GM12891 (cell line): ENCODE results near the gene GPR137C.

Experiments
- DNase-seq: peaks from one replicate; pipeline ENCODE4 v3.0.0; 2011; ENCODE audit warnings: low spot score; ENCODE audit not compliant: insufficient read length
- FAIRE-seq: peaks from 2 replicates; lab custom pipeline; 2011; peaks lifted over from hg19 to GRCh38; lab: Jason Lieb, UNC
- PAX5 ChIP-seq: IDR thresholded peaks from 2 replicates; pipeline ENCODE4 v1.6.1; 2011; ENCODE audit warnings: low read length, moderate library complexity, mild to moderate bottlenecking; ENCODE audit not compliant: insufficient read depth, severe bottlenecking
- POLR2A ChIP-seq: IDR thresholded peaks from 2 replicates; pipeline ENCODE4 v1.6.1; 2011; ENCODE audit warnings: low read depth, low read length, control low read depth
- POLR2AphosphoS5 ChIP-seq: IDR thresholded peaks from 2 replicates; pipeline ENCODE4 v1.6.1; 2011; ENCODE audit warnings: low read depth, low read length, control low read depth
- POU2F2 ChIP-seq: IDR thresholded peaks from 2 replicates; pipeline ENCODE4 v1.6.1; 2011; ENCODE audit warnings: low read depth, mild to moderate bottlenecking, control low read depth, low read length, moderate library complexity
- SPI1 ChIP-seq: IDR thresholded peaks from 2 replicates; pipeline ENCODE4 v1.6.1; 2011; ENCODE audit warnings: low read depth, low read length, control low read depth
- TAF1 ChIP-seq: IDR thresholded peaks from 2 replicates; pipeline ENCODE4 v1.6.1; 2011; ENCODE audit warnings: low read depth, low read length, control low read depth

Gene GPR137C

DNA sequence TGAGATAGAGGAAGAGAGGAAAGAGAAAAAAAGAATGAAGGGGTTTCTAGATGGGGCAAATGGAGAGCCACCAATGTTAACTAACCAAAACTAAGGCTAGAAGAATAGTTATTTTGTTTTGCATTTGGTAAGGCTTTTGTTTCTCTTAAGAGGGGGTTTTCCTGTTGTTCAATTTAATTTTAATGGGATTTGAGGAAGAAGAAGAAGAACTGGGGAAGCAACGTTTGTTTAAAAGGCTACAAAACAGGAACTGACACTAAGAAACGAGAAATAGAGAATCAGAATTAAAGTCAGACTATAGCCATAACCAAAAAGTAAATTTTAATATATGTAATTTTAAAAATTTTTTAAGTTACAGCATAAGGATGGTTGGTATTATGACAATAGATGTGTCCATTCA lies 14.0 kb upstream of the GPR137C start:
- TF ChIP-seq POLR2AphosphoS5 (no peak), POU2F2 (no peak), PAX5 (no peak), POLR2A (no peak), TAF1 (no peak), SPI1 (no peak)
- no peak for DNase-seq
- FAIRE-seq, result no peak

DNA sequence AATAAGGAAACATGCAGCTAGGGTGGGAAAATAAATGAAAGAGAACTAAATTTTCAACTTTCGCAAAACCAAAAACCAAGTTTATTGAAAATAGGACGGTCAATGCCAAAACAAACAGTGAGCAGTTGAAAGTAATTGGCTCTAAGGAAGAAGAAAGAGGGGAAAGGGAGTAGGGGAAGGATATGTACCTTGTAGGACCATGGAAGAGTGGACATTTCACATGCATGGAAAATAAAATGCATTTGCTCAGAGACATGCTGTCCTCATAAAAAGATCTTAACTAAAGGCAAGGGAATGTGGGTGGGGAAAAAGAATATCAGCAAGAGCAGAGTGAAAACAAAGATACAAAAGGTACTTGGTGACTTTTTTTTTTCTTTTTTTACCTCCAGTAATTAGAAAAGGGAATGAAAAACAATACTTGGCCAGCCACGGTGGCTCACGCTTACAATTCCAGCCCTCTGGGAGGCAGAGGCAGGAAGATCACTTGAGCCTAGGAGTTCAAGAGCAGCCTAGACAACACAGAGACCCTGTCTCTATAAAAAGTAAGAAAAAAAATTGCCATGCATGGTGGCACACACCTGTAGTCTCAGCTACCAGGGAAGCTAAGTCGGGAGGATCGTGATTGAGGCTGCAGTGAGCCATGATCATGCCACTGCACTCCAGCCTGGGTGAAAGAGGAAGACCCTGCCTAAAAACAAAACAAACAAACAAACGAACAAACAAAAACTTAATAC lies 6.9 kb upstream of the GPR137C start:
- TF ChIP-seq POLR2A (no peak), TAF1 (no peak), SPI1 (no peak), POU2F2 (no peak), POLR2AphosphoS5 (no peak), PAX5 (no peak)
- FAIRE-seq (no peak), DNase-seq (no peak)

DNA sequence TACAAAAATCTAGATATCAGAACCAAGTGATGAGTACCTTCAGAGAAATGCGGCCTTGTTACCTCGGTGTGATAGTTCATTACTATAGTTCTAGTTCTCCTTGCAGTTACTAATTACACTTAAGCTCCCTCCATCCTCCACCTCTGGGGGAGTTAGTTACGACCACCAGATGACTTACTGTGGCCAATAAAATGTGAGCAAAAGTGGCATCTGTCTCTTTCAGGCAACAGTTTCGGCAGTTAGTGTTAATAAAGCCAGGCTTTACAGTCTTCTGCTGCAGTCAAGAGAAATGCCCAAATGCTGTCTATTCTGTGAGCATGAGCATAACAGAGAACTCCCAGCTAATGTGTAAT lies 6.3 kb upstream of the GPR137C start:
- FAIRE-seq, result peak; percentile 16
- no peak for DNase-seq
- TF ChIP-seq TAF1, result no peak
- no peak for TF ChIP-seq POLR2AphosphoS5
- no peak for TF ChIP-seq POU2F2
- TF ChIP-seq PAX5, result no peak
- no peak for TF ChIP-seq SPI1
- TF ChIP-seq POLR2A, result no peak

DNA sequence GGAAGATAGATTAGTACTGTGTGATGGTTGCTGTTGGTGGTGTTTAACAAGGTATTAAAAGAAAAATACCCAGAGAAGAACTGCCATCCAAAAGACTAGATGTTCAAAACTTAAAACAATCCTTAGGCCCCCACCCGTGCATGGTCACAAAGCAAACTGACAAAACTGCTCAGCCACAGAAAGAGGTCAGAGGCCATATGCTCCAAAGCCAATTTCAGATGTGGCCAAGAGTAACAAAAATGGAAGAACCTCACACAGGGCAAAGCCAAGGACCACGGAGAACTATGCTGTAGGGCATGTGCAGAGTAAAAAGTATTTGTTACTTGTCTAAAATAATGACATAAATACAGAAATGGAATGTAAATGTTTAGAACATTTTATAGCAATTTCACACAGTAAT lies 5.6 kb upstream of the GPR137C start:
- DNase-seq, result no peak
- no peak for FAIRE-seq
- TF ChIP-seq SPI1, result no peak

DNA sequence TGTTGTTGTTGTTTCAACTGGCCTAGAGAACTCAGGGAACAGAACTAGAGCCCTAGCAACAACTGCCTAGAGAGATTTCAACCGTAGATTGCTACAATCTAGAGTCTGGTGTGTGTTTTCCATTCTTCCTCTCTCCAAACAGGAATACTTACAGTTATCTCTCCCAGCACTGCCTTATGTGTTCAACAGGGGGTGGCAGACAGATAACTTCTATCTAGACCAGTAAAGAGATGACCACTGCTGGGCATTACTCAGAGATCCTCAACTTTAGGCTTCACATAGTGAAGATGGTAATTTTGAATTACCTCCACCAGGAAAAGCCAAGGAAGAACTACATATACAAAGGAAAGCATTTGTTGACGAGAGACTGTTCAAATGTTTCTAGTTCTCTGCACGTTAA lies 5.1 kb upstream of the GPR137C start:
- TF ChIP-seq POLR2A (no peak), TAF1 (no peak), SPI1 (no peak), PAX5 (no peak), POU2F2 (no peak), POLR2AphosphoS5 (no peak)
- no peak for DNase-seq
- no peak for FAIRE-seq

DNA sequence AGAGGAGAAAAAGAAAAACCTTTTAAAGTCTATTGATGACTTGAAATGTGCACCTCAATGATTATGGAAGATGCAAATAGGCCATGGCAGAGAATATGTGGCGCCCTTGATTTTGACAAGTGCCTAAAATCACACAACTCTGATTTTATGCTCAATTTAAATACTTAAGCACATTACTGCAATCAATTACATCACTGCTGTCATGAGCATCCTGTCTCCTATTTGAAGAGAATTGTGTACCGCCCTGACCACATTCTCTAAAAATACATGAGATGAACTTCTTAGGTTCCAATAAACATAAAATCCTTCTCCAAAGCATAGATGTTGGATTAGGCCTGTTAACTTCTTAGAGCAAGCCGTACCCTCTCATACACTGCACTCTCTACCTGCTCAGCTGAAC lies 2.0 kb upstream of the GPR137C start:
- DNase-seq (no peak), FAIRE-seq (no peak)
- TF ChIP-seq SPI1 (no peak), POLR2A (no peak), POLR2AphosphoS5 (no peak), POU2F2 (no peak), TAF1 (no peak), PAX5 (no peak)

DNA sequence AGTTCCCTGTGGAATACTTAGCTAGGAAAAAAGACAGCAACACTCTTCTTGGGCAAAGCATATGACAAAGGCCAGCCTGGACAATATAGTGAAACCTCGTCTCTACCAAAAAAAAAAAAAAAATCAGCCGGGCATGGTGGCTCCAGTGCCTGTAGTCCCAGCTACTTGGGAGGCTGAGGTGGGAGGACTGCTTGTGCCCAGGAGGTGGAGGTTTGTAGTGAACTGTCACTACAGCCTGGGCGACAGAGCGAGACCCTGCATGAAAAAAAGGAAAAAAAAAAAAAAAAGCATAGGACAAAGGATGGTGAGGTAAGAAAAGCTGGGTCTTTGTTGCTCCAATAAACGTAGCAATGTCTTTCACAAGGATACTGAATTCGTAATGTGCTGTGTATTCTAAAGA lies 1.4 kb upstream of the GPR137C start:
- FAIRE-seq, result no peak
- DNase-seq, result no peak
- no peak for TF ChIP-seq POLR2AphosphoS5
- no peak for TF ChIP-seq POLR2A
- no peak for TF ChIP-seq POU2F2
- TF ChIP-seq TAF1, result no peak
- no peak for TF ChIP-seq PAX5
- TF ChIP-seq SPI1, result no peak

DNA sequence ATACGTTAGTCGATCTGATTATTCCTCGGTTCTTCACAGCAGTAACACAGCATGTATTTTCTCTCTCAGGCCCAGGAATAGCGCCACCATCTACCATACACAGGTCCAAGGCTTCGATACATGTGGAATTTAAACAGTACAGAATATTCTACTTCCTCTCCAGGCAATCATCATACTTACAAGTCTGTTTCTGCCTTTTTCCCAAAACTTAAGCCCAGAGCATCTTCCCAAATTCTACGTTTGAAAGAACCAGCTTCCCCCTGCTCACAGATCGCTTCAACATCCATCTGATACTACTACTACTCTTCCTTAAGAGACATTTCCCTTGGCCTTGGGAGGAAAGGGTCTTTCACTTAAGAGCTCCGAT lies 957 bp upstream of the GPR137C start:
- FAIRE-seq (peak; percentile 61), DNase-seq (no peak)
- TF ChIP-seq POLR2AphosphoS5 (no peak), POU2F2 (no peak), PAX5 (no peak), POLR2A (no peak), TAF1 (no peak), SPI1 (no peak)

DNA sequence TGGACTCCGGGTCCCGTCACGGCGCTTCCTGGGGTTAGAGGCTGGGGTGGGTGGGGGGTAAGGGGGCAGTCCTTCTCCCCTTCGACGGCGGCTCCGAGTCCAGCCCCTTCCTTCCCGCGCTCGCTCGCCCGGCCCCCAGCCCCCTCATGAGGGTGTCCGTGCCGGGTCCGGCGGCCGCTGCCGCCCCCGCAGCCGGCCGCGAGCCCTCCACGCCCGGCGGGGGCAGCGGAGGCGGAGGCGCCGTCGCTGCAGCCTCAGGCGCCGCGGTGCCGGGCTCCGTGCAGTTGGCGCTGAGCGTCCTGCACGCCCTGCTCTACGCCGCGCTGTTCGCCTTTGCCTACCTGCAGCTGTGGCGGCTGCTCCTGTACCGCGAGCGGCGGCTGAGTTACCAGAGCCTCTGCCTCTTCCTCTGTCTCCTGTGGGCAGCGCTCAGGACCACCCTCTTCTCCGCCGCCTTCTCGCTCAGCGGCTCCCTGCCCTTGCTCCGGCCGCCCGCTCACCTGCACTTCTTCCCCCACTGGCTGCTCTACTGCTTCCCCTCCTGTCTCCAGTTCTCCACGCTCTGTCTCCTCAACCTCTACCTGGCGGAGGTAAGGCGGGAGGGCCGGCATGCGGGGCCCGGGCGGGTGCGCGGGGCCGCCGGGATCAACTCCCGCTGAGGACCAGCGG lies 500 bp downstream of the GPR137C start:
- peak; percentile 27 for DNase-seq
- no peak for FAIRE-seq
- TF ChIP-seq POLR2A, result no peak
- no peak for TF ChIP-seq PAX5
- no peak for TF ChIP-seq POU2F2
- no peak for TF ChIP-seq SPI1
- no peak for TF ChIP-seq POLR2AphosphoS5
- TF ChIP-seq TAF1, result no peak

DNA sequence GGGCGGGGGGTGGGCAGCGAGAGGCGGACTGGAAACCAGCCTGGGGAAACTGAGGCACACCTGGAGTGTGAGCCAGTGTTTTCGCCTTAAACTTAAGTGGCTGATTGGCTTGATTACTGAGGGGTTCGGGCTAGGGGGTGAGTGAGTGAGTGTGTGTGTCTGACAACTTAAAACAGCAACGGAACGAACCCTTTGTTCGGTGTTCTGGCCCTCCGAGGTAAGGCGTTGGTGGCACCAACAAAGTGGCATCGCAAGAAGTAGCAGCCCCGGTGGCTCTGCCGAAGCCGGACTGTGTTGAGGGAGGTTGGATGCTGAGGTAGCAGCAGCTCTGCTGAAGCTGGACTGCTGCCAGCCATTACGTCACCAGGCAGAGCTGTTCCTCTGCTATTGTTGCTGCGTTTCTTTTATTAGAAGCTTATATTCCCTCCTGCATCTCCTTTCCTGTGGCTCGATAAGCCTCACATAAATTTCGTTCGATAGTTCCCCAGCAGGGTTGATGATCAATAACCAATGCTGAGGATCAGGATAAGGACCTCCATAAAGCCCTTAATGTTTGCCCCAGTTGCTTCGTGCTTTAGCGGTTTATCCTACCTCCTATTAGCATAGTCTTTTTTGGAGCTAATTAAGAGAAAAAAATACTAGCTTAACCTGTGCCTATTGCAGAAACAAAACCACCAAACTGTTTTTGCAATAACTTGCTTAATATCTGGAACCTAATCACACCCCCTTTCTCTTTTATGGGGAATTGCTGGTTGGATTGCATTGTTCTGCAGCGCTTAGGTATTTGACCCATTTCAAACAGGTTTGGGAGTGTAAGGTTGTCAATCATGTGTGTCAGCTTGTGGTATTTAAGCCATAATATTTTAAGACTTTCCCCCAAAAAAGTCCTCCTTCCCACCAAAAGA lies 1.3 kb downstream of the GPR137C start:
- DNase-seq, result no peak
- peak; percentile 92 for FAIRE-seq
- no peak for TF ChIP-seq POLR2A
- no peak for TF ChIP-seq POU2F2
- TF ChIP-seq POLR2AphosphoS5, result no peak
- no peak for TF ChIP-seq PAX5
- TF ChIP-seq TAF1, result no peak
- no peak for TF ChIP-seq SPI1
